ACHN (cell line): ENCODE measurements around the gene THSD4.
"Not testable (repeated sequence)": the region's sequence is repeated elsewhere in the genome, so short reads cannot be mapped to it uniquely, and the experiment has no call there.

ENCODE experiments used
- DNase-seq: peaks from one replicate; pipeline ENCODE4 v3.0.0-alpha.2; 2015
- in situ Hi-C: cut with HindIII; loops from 2 replicates; pipeline ENCODE4 v1.10.0; 2017; ENCODE audit warnings: low sequenced_read_pairs, low pct_ligation_motif_present, low pct_unique_long_range_greater_than_20kb

Gene THSD4

GRCh38 chr15:71291723-71292122 lies 176.5 kb downstream of the THSD4 start:
- no peak for DNase-seq
- in situ Hi-C loops, result no loop called here

DNA sequence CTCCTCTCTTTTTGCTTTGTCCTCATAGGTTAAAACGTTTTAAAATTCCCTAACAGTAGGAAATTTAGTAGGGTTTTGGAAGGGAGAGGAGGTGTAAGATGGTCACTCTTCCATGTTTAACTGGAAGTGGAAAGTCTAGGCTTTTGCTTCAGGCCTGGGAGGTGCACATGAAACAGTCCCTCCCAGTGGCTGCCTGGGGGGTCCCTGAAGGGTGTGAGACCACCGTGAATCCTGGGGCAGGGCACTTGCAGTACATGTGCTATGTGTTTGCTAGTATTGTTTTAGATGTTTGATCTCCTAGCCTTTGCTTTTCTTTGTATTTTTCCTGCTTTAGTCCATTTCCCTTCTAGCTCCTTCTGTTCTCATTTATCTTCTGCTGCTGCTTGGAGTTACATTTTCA lies 178.5 kb downstream of the THSD4 start:
- in situ Hi-C loops, result no loop called here
- no peak for DNase-seq

DNA sequence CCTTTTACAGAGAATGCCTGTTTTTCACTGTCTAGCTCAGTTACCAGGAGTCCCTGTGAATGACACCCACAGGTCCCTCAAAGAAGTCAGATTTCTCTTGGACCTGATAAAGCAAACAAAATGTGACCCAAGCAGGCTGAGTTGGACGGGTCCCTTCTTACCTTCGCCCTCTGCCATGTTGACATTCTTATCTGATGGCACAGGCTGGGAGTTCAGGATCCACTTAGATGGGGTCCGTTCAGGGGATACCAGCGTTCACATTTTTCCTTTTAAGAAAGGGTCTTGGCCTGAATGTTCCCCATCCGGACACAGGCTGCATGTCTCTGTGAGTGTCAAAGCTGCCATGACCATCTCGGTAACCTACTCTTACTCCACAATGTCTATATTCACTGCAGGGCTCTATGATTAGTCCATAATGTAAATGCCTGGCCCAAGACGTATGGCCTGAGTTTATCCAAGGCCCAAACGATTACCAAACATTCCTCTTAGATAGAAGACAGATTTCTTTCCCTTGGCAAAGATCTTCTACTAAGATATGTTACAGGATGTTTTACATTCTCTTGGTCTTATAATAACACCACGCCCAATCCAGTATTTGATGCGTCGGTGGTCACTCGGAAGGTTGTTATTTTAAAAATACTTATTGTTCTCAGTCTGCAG lies 179.1 kb downstream of the THSD4 start:
- peak; percentile 7 for DNase-seq
- in situ Hi-C loops, result no loop called here

GRCh38 chr15:71294911-71295602 lies 179.8 kb downstream of the THSD4 start:
- DNase-seq, result peak; percentile 95
- in situ Hi-C loops, result no loop called here

DNA sequence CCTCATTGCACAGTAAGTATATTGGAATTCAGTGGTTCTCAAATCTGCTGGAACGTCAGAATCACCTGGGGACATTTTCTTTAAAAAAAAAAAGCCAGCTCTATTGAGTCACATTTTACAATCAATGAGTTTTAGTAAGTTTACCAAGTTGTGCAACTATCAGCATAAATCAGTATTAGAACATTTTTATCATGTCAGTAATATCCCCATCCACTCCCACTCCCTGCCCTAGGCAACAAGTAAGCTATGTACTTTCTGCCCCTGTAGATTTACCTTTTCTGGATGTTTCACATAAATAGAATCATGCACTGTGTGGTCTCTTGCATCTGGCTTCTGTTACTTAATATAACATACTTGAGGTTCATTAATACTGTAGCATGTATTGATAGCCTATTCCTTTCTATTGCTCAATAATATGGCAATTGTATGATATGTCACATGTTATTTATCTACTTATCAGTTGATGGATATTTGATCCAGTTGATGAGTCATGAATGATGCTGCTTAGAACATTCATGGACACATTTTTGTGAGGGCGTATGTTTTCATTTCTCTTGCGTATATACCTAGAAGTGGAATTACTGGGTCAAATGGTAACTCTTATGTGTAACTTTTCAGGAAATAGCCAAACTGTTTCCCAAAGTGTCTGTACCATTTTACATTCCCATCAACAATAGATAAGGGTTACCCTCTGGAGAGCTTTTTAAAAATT lies 180.5 kb downstream of the THSD4 start:
- in situ Hi-C loops, result no loop called here
- peak; percentile 43 for DNase-seq

GRCh38 chr15:71296315-71296679 lies 181.0 kb downstream of the THSD4 start:
- DNase-seq, result no peak
- in situ Hi-C loops, result no loop called here

- no peak for DNase-seq
- in situ Hi-C loops, result no loop called here
Observed at GRCh38 chr15:71301958-71302621, 186.8 kb downstream of the THSD4 start.

- in situ Hi-C loops, result no loop called here
Observed at GRCh38 chr15:71302861-71303410, 187.7 kb downstream of the THSD4 start.

GRCh38 chr15:71303977-71304376 lies 188.7 kb downstream of the THSD4 start:
- in situ Hi-C loops, result no loop called here
- no peak for DNase-seq

More at GRCh38 chr15:71302861-71303410, 187.7 kb downstream of the THSD4 start:
- no peak for DNase-seq

GRCh38 chr15:71304681-71305080 lies 189.4 kb downstream of the THSD4 start:
- in situ Hi-C loops, result no loop called here
- DNase-seq, result no peak

DNA sequence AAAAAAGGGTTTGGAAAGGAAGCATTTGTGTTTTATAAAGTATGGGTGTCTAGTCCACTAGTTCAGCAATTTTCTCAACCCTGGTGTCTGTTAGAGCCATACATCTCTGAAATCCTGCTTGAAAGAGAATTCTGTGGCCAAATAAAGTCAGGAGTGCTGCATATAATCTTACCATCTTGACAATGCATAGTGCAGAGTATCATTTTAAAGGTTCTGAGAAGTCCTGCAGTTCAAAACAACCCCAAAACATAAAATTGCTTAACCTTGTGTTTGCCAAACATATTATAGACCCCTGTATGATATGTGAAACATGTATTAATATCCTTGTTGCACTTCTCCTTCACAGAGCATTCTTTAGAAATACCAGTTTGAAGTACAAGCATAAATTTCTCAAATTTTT lies 191.3 kb downstream of the THSD4 start:
- in situ Hi-C loops, result no loop called here
- DNase-seq, result no peak

GRCh38 chr15:71312194-71312708 lies 197.0 kb downstream of the THSD4 start:
- in situ Hi-C loops, result no loop called here

DNA sequence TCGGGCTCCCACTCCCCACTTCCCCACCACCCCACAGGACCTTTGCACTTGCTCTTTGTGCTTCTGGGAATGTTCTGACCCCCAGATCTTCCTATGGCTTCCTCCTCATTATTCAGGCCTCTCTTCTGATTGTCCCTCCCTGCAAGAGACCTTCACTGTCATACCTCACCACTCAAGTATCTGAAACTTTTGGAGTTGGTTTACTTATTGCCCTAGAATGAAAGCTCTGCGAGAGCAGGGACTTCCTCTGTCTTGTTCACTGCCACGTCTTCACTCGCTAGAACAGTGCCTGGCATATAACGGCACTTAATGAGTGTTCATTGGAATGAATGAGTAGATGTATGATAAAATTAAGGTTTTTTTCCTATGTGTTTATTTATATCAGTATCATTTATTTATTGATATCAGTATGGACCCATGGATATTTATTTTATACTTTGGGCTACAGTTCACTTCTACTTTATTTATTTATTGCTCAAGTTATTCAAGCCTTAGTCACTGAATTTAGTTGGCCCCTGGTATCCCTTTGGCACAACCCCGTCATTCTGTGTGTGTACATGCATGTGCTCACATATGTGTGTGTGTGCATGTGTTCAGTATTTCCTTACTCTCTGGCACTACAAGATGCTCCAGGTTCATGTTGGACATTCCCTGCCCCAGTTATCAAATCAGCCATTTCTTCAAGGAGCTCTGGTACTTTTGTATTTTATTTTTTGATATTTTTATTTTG lies 197.6 kb downstream of the THSD4 start:
- DNase-seq, result no peak
- in situ Hi-C loops, result no loop called here

More at GRCh38 chr15:71312194-71312708, 197.0 kb downstream of the THSD4 start:
- DNase-seq, result no peak

GRCh38 chr15:71313806-71314205 lies 198.5 kb downstream of the THSD4 start:
- in situ Hi-C loops, result no loop called here
- DNase-seq, result no peak

DNA sequence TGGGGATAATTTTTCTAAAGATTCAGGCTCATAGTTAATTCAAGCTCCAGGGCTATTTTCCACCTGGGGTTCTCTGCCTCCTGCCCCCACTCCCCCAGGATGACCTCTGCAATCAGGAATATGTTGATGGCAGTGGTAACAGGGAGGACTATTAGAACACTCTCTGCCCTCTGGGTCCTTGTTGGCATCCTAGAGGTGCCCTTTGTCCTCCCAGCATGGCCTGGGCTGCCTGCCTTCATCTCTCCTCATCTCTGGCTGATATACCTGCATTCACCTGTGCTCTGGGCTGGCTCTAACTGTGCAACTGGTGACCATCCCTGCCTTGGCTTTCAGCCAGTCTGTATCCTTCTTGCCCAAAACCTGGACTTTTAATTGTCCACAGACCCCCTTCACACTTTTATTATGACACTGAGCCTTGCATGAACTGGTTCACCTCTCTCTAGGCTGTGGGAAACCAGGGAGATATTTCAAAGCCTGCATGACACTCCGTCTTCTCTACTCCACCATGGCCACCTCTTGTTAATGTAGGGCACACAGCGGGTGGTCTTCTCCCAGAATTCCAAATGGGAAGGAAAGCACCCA lies 199.8 kb downstream of the THSD4 start:
- in situ Hi-C loops, result no loop called here
- DNase-seq, result no peak

- DNase-seq, result no peak
Observed at GRCh38 chr15:71316911-71317310, 201.6 kb downstream of the THSD4 start.

GRCh38 chr15:71319424-71319823 lies 204.2 kb downstream of the THSD4 start:
- in situ Hi-C loops, DNase-seq: not testable (repeated sequence)

More at GRCh38 chr15:71316911-71317310, 201.6 kb downstream of the THSD4 start:
- in situ Hi-C loops, result no loop called here

DNA sequence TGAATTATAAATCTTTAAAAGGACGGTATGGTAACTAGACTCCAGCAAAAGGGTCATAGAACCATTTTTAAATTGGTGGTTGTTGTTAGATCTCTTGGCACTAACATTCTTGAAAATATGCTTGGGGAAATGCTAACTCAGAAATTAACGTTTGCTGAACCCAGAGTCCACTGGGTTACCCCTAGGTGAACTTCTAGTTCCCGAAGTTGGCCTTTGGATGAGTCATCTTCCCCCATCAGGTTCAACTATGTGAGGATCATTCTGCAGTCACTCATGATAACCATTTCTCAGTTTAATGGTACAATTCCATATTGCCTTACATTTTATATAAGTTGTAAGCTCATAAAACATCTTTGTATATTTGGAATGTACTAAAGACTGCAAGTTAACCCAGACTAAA lies 204.7 kb downstream of the THSD4 start:
- in situ Hi-C loops, result no loop called here
- no peak for DNase-seq
